Measurements from ENCODE around the gene GNAQ. TPM values are rescaled to one million over a fixed set of nuclear protein-coding genes. Genes with fewer than 3 reads are reported as not detected.
A peak's percentile ranks its signal among the peaks of the same experiment; 100 is the strongest.

Gene GNAQ
- total RNA-seq, 1 donor from 2014 or later = 64.9 TPM

- peaks cover 43% of the 10 kb centered on the region for H3K4me1 Mint-ChIP-seq (ENCODE audit: low read depth)
- no peaks in the 10 kb centered on the region for H3K36me3 Mint-ChIP-seq (ENCODE audit: insufficient read depth)
- H3K27me3 Mint-ChIP-seq = peaks cover 3% of the 10 kb centered on the region
- no peak for TF ChIP-seq CTCF (IDR thresholded peaks at IDR 0.05; ENCODE audit: unreplicated experiment)
- H3K27ac Mint-ChIP-seq = peak overlapping the region; percentile 99
- H3K9me3 Mint-ChIP-seq (ENCODE audit: low read depth) = no peaks in the 10 kb centered on the region
- peak; percentile 74 for DNase-seq (ENCODE audit: low spot score, unreplicated experiment)
- H3K4me3 Mint-ChIP-seq (ENCODE audit: low read depth) = peak overlapping the region; percentile 87
Measured at GRCh38 chr9:78031893-78032729, 500 bp upstream of the GNAQ start.

- peak overlapping the region; percentile 95 for H3K4me3 Mint-ChIP-seq (ENCODE audit: low read depth)
- peak; percentile 48 for DNase-seq (ENCODE audit: low spot score, unreplicated experiment)
- H3K9me3 Mint-ChIP-seq (ENCODE audit: low read depth) = no peaks in the 10 kb centered on the region
- H3K36me3 Mint-ChIP-seq (ENCODE audit: insufficient read depth) = no peaks in the 10 kb centered on the region
- H3K4me1 Mint-ChIP-seq (ENCODE audit: low read depth) = peaks cover 43% of the 10 kb centered on the region
- H3K27ac Mint-ChIP-seq = peak overlapping the region; percentile 89
- H3K27me3 Mint-ChIP-seq = peaks cover 3% of the 10 kb centered on the region
- TF ChIP-seq CTCF (IDR thresholded peaks at IDR 0.05; ENCODE audit: unreplicated experiment) = no peak
Measured at GRCh38 chr9:78030553-78031443, 813 bp downstream of the GNAQ start.

GRCh38 chr9:78030296-78030552 is 1.4 kb downstream of the GNAQ start:
- Mint-ChIP-seq H3K36me3 (ENCODE audit: insufficient read depth) (no peaks in the 10 kb centered on the region), H3K27ac (peak overlapping the region; percentile 89), H3K9me3 (ENCODE audit: low read depth) (no peaks in the 10 kb centered on the region), H3K4me1 (ENCODE audit: low read depth) (peaks cover 42% of the 10 kb centered on the region), H3K27me3 (no peaks in the 10 kb centered on the region), H3K4me3 (ENCODE audit: low read depth) (peak overlapping the region; percentile 95)
- no peak for DNase-seq (ENCODE audit: low spot score, unreplicated experiment)
- TF ChIP-seq CTCF (IDR thresholded peaks at IDR 0.05; ENCODE audit: unreplicated experiment) = no peak

DNA sequence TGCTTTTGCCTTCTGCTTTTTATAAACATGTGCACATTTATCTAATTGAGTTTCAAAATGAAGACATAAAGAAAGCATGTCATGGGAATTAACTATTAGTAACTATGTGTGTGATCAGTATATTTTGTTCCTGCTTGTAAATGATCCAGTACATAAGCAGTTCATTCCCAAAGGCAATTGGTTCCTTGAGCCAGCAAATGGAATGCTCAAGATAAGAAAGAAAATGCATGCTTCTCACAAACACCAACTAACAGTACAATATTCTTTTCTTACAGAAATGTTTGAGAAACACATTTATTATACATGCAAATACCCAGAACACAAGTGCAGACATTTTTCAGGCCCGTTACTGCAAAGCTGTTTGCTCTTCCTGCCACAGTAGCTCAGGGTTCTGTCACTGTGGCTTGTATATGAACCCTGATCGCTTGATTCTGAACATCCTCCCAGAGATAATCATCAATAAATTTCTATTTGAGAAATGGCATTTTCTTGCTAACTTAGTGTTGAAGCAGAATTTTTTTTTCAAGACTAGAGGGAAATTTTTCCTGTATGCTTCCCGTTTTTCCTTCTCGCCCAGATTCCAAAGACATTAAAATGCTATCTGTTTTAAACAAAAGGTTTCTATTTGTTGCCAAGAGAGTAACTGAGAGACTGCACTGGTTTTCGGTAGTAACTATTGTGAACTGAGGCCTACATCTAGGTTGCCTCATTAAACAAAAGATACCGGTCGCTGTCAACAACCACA is 1.9 kb downstream of the GNAQ start:
- DNase-seq (ENCODE audit: low spot score, unreplicated experiment) = no peak
- H3K9me3 Mint-ChIP-seq (ENCODE audit: low read depth) = no peaks in the 10 kb centered on the region
- no peaks in the 10 kb centered on the region for H3K36me3 Mint-ChIP-seq (ENCODE audit: insufficient read depth)
- no peaks in the 10 kb centered on the region for H3K27me3 Mint-ChIP-seq
- H3K4me1 Mint-ChIP-seq (ENCODE audit: low read depth) = peaks cover 39% of the 10 kb centered on the region
- H3K4me3 Mint-ChIP-seq (ENCODE audit: low read depth) = peak overlapping the region; percentile 95
- peak overlapping the region; percentile 89 for H3K27ac Mint-ChIP-seq
- no peak for TF ChIP-seq CTCF (IDR thresholded peaks at IDR 0.05; ENCODE audit: unreplicated experiment)

DNA sequence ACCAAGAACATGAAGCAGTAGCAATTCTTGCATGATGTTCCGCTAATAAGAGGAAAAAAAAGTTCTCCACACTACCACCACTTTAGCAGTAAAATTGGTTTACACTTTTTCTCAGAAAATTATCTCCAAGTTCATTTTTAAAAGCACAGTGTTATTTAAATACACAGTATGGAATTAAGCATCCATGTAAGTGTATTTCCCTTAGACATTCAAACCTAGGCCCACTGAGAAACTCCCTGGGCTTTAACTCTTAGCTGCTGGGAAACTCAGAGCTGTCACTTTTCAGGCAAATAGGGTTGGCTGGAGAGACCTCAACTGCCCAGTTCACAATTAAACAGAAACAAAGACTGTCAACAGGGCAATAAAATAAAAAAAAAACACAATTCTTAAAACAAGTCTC is 2.7 kb downstream of the GNAQ start:
- Mint-ChIP-seq H3K9me3 (ENCODE audit: low read depth) (no peaks in the 10 kb centered on the region), H3K36me3 (ENCODE audit: insufficient read depth) (no peaks in the 10 kb centered on the region), H3K27me3 (no peaks in the 10 kb centered on the region), H3K27ac (no peak overlapping the region), H3K4me3 (ENCODE audit: low read depth) (peak overlapping the region; percentile 95), H3K4me1 (ENCODE audit: low read depth) (peaks cover 38% of the 10 kb centered on the region)
- no peak for DNase-seq (ENCODE audit: low spot score, unreplicated experiment)
- TF ChIP-seq CTCF (IDR thresholded peaks at IDR 0.05; ENCODE audit: unreplicated experiment) = no peak

All from progenitor cell of endocrine pancreas (in vitro differentiated cells).